GM21367 (cell line): ENCODE measurements around the gene ANO2.

ENCODE experiments used
- ATAC-seq: cut with Tn5 transposase; IDR thresholded peaks from one replicate; pipeline ENCODE4 v1.9.1; 2021; ENCODE audit not compliant: unreplicated experiment

The ANO2 gene

DNA sequence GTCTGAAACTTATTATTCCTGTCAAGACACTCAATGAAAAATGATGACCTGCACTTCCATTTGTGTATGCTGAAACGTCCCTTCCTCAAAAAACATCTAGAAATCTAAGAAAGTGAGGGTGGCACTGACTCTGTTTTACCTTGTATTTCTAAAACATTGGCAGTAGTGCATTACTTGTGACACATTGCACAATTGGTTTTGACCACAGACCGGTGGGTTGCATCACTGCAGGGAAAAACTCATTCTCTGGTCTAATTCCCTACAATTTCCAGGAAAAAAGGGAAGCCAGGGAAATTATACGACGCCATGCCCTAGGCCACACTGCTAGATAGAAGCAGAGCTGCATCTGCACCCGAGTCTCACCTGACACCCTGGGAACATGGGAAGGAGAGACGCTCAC is 356.5 kb downstream of the ANO2 start:
- no peak for ATAC-seq

DNA sequence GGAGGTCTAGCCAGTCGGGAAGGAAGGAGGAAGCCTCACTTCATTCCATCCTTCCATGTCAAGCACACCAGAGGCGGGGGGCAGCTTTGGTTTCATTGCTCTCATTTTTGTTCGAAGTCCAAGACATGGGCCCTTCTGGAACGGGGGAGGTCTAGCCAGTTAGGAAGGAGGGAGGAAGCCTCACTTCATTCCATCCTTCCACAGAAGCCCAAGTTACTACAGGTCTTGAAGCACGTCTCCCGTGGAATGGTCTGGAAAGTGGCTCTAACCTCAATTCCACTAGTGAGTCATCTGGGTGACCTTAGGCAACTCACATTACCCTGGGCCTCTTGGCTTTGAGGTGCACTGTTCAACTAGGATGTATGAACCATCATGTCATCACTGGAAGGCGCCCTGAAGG is 356.9 kb downstream of the ANO2 start:
- no peak for ATAC-seq

DNA sequence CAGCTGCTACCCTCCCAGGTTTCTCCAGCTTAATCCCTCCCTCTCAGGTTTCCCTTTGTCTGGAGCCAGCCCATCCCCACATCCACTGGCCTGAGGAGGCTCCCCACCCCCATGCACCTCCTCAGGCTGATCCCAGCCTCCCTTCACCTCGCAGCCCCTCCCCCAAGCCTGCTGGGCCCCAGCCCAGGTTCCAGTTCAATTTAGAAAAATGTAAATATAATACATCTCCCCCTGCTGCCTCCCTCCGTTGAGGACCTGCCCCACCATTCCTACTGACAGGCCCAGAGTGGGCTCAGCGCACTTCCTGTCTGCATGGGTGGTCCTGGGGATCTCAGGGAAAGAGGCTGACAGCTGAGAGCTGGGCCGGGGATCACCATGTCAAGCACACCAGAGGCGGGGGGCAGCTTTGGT is 357.3 kb downstream of the ANO2 start:
- no peak for ATAC-seq

DNA sequence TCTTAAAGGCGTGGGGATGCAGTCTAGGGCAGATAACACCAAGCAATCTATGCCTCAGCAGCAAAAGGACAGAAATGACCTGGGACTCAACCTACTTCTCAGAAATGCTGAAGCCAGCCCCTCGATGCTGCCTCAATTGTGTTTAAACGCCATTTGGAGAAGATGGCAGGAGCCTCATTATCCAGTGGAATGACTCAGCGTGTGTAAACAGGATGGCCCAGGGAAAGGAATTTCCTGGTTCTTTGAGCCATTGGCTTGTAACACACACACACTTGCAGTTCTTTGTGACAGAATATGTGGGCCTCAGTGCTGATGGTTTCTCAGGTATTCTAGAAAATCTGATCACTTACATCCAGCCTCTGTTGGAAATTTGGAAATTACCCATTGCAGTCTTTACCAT is 358.9 kb downstream of the ANO2 start:
- no peak for ATAC-seq

DNA sequence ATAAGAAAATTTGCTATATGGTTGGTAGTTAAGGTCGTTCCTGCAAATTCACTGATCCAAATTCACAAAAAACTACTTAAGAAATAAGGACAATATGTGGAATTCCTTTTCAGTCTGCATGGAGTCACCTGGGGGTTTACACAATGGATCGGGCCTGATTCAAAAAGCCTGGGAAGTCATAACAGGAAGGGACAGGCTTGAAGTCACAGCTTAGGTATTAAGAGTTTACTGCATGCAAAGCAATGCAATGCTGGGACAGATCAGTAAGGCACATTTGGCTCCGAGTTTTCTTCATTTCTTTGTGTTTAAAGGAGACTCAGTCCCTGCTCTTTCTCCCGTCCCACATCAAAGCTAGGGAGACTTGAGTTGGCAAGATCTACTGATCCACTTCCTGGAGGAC is 359.9 kb downstream of the ANO2 start:
- ATAC-seq = no peak

DNA sequence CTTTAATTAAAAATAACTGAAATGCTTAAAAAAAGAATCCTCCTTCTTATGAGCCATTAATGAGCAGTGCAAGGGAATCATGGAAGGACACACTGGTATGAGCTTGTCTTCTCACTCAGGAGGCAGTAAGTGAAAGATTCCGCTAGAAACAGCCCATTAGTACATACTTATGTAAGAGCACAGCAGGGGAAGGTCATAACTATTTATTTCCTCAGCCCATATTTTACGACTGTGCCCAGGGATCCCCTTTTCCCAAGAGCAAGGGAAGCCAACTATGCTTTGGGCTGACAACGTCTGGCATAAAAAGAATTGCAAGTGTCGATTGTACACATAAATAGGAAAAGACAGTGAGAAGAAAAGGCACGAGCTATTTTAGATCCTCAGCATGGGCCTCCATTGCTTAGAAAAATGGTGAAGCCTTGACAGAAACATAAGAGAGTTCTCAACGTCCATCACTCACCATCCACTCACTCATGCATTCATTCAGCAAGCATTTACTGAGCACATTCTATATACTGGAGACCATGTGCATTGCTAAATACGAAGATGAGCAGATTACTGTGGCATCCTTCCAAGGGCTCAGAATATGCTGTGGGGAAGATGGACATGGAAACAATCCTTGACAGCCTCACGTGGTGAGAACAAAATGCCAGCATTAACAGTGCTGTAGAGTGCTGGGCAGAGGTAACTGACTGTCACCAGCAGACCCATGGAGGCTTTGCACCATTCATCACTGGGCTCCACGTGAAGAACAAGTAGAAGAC is 360.5 kb downstream of the ANO2 start:
- ATAC-seq = no peak

DNA sequence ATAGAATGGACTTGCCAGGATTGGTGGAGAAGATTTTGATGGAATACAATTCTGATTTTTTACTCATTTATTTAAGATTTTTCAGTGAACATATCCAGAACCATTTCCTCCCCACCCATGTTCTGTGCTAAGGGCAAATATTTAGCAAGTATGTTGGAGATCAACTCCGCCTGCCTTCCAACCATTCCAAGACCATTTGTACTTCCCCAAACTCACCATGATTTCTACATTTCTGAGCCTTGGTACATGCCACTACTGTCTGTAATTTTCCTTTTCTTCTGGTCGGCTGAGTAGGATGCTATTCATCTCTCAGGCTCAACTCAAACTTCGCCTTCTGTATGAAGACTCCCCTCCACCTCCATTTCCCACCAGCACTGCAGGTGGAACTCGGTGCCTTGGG is 362.5 kb downstream of the ANO2 start:
- no peak for ATAC-seq

DNA sequence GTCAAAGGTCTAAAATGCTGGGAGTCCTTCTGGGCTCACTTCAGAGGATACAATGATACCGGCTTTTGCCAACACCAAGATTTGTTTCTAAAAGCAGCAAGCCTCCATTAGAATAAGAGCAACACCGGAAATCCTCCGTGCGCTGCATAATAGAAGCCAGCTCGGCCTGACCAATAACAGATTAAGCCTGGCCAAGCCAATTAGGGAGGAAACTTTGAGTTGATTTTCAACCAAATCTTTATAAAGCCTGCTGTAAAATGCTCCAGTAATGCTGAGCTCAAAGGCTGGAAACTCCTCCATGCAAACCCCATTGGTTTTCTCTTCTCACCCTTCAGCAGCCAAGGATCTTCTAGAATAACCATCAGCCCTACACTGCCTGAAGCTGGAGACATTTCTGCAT is 363.0 kb downstream of the ANO2 start:
- no peak for ATAC-seq

DNA sequence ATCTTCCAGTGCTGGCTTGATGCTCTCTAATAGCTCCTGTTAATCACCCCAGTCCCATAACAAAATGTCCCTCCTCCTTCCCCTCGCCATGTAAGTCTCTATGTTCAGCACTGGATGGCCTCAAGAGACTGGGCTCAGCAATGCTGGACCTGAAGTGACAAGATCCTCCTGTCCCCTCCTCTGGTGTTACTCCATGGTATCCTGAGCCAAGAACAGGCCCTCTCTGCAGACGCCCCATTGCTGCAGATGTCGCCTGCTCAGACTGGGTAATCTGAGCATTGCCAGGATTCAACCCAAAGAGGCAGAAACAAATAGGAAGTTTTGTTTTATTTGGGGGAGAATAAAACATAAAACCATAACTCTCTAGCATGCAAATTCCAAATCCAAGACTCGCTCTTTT is 363.4 kb downstream of the ANO2 start:
- ATAC-seq = no peak

DNA sequence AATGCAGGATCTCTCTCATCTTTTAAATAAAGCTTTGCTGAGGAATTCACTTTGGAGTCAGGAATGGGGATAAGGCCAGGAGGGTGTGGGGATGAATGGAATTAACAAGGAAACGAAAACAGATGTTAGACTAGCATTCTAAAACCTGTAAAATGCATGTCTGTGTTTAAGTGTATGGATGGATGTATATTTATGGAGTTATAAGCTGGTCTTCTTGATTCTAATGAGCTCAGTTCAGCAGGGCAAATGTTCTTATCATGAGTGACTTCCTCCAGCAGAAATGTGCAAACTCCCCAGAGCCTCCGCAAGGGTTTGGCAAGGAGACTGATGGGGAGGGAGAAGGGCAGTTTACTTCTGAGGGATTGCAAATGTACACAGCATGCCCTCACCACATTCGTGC is 364.0 kb downstream of the ANO2 start:
- ATAC-seq = no peak

DNA sequence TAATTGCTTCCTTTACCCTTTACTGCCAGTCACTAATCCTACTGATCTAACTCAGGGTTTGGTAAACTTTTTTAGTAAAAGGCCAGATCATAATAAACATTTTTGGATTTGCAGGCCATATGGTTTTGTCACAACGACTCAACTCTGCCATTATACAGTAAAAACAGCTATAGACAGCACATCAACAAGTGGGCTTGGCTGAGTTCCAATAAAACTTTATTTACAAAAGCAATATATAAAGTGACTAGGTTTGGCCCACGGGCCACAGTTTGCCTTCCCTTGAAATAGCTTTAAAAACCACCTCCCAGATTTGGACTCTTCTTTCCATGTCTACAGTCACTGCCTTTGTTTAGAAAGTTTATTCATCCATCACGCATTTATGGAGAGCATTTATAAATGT is 366.3 kb downstream of the ANO2 start:
- ATAC-seq = no peak

DNA sequence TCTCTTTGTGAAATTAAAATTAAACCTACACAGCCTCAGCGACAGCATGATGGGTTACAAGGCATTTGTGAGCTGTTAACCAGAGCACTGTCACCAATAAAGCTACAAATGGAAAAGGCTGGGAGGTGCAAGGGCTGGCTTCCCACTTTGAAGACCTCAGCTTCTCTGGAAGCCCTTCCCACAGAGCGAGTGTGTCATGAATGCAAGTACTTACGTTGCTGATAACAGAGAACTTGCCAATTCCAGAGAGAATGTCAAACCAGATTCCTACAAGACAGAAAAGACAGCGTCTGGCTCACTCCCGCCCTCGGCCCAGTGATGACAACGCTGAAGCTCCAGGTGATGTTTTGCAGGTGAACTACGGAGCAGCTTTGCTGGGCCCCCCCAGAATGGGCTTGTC is 367.3 kb downstream of the ANO2 start:
- ATAC-seq = no peak

DNA sequence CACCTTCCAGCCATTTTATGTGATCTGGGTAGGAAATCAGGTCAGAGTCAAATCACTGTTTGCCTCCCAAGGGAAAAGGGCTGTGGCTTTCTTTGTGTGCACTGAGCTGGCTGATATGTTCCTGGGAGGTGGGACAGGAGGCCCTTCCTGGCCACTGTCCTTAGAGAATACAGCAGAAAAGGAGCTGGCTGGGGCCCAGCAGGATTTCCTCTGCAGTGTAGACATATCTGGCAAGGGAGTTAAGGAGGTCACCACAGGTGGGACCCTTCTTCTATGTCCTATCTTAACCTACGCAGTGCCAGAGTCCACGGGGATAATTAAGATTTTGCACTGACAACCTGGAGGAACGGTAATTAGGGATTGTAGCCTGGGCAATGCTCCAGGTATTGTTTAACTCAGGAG is 367.8 kb downstream of the ANO2 start:
- ATAC-seq = no peak

DNA sequence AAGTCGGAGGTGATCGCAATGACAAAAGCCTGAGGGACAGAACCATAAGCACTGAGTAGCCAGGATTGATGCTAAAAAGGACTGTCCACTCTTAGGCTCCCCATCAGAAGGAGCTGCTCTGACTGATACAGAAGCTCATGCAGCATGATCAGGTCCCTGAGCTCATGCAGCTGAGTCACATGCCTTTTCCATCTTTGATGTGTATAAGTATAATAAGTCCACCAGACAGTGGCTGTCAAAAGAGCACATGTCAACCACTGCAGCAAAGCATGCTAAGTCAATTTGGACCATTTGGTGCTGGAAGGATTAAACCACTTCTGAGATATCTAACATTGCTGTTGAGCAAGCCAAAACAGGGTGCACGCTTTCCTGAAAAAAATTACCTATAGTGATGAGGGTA is 369.1 kb downstream of the ANO2 start:
- ATAC-seq = no peak

DNA sequence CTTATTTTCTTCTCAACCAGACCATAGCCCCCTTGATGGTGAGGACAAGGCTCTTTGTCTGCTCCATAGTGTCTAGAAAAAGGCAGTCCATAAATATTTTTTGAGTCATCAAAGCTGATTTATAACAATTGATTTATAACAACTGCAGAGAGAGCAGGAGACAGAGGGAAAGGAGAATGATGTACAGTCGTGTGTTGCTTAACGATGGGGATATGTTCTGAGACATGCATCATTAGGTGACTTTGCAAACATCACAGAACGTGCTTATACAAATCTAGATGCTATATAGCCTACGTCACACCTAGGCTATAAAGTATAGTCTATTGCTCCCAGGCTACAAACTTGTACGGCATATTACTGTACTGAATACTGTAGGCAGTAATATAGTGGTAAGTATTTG is 369.8 kb downstream of the ANO2 start:
- ATAC-seq = no peak

DNA sequence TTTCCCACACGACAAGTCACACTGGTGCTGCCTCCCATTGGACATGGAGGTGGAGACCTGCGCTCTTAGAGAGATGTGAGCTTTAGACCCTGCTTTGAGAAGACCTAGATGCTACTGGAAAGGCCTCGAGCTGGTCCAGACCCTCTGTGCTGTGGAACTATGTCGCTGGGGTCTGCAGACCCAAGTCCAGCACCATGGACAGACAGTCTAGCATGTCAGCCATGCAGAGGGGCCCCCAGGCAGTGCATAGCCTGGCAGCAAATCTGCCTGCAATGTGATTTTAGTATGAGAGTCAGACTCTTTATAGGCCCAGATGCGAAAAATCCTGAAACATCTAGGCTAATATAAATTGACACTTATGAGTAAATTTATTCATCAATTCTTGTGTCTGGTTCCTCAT is 371.7 kb downstream of the ANO2 start:
- no peak for ATAC-seq

DNA sequence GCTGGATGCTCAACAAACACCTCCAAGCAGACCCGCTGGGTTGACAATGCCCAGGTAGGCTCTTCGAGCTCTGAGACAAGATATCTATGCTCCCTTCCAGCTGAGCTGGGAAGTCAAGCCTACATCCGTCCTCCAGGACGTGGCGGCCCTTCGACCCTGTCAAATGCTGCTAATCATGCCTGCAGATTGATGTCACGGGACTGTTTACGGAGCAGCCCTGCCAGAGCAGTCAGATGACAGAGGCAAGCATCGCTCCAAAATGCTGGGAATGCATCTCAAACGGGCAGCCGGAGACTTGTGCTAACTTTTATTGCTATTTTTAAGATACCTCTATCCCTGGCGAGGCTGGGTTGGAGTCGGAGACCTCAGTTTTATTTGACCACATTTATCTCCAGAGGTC is 373.9 kb downstream of the ANO2 start:
- ATAC-seq = no peak

DNA sequence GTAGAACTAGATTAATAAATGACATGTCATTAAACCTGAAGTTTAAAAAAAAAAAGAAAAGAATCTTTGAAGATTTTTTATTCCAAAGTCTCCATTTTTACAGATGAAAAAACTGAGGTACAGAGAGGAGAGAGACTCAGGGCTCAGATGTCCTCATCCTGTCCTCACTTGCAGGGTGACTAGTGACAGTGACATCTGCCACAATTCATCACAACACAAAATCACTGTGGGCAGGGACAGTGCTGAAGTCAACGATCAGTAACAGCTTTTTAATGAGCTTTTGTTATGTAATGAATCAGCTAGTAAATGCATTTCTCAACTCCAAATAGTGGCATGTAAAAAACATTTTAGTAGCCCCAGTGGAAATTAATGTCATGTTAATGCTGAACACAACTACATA is 374.6 kb downstream of the ANO2 start:
- ATAC-seq = no peak

DNA sequence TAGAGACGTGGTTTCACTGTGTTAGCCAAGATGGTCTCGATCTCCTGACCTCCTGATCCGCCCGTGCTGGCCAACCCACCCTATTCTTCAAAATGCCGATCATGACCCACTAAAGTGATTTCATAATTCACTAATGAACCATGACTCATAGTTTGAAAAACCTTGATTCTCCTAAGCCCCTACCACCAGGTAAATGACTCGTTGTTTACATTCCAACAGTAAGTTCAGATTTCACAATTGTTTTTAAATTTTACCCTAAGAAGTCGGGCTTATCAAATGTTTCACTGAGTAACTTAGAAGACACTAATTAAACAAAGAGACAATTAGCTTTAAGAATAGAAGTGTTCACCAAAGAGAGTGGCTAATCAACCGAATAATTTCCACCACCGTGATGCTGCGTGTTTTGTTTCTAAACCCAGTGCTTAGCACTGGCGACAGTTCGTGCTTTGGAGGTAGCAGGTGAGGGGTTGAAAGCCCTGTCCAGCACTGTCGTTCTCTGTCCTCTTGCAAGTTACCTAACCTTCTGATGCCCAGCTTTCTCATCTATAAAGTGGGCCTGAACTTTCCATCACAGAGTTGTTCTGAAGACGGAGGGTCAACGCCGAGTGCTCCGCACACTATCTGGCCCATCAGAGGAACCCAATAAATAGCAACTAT is 376.6 kb downstream of the ANO2 start:
- ATAC-seq = no peak

DNA sequence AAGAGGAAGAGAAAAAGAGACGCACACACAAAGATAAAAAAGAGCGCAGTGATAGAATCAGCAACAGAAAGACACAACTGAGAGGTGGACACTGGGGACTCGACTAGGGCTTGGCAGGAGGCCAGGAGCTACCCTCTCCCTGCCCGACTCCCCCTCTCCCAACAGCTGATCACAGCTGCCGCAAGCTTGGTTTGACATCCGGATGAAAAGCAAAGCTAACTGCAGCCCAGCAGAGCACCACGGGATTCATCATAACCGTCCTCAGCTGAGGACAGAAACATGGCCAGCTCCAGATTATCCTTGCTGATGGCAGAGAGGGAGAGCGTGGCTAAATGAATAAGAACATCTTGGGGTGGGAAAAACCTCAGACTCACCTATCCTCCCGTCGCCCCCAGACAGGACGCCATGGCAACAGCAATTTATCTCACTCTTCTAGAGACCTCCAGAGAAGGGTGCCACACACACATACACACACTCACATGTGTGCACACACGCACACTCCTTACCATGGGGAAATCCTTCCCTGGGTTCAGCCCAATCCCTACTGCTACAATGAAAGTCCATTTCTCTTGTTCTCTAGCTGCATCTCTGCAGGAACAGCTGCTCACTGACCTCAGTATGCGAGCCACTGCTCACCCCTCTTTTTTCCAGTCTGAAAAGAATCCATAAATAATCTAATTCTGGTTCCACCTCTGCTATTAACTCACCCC is 377.9 kb downstream of the ANO2 start:
- no peak for ATAC-seq

DNA sequence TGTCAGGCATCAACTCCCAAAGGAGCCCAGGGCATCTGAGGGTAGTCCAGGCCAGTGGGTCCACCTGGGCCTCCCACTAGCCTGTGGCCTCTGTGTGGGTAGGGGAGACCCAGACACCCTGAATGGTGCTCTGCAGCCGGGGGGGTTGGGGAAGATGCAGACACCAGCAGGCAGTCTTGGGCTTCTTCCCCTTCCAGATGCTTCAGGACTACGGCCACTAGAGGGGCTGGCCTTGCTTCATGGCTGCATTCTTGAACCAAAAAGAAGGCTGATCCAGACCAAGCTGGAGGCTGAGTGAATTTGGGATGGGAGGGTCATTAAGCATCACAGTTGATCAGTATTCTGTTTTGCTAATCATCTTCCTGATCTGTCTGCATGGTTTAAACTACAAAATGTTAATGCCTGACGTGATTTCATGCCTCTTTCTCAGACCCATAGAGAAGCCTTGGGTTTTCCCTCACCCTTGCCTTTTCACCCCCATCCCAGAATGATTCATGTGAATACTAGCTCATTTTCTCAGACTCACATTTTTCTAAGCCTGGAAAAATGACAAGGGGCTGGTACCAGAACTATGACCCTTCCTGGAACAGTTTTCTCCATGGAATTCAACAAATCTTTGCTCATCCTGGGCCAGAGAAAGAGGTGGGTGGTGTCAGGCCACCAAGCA is 379.0 kb downstream of the ANO2 start:
- no peak for ATAC-seq

DNA sequence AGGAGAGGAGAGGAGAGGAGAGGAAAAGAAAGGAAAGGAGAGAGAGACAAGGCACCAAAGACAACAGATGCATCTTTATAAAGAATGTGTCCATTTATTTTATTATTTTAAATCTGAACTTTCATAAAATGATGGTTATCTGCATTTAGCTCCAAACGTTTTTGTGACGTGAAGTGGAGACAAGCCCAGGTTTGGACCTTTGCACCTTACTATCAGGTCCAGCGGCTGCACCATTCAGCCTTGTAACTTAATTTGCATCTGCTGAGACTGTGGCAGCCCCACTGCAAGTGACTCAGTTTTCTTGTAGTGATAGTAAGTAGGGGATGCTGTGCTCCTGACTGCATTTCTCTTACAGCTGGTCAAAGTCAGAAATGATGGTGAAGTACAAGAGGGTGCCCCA is 382.5 kb downstream of the ANO2 start:
- no peak for ATAC-seq
